Measurements from ENCODE around the gene NLRC3. TPM values are rescaled to one million over a fixed set of nuclear protein-coding genes. Genes with fewer than 3 reads are reported as not detected.
A peak's percentile ranks its signal among the peaks of the same experiment; 100 is the strongest.
"Not testable (repeated sequence)": the region's sequence is repeated elsewhere in the genome, so short reads cannot be mapped to it uniquely, and the experiment has no call there.

Gene NLRC3, protein sequence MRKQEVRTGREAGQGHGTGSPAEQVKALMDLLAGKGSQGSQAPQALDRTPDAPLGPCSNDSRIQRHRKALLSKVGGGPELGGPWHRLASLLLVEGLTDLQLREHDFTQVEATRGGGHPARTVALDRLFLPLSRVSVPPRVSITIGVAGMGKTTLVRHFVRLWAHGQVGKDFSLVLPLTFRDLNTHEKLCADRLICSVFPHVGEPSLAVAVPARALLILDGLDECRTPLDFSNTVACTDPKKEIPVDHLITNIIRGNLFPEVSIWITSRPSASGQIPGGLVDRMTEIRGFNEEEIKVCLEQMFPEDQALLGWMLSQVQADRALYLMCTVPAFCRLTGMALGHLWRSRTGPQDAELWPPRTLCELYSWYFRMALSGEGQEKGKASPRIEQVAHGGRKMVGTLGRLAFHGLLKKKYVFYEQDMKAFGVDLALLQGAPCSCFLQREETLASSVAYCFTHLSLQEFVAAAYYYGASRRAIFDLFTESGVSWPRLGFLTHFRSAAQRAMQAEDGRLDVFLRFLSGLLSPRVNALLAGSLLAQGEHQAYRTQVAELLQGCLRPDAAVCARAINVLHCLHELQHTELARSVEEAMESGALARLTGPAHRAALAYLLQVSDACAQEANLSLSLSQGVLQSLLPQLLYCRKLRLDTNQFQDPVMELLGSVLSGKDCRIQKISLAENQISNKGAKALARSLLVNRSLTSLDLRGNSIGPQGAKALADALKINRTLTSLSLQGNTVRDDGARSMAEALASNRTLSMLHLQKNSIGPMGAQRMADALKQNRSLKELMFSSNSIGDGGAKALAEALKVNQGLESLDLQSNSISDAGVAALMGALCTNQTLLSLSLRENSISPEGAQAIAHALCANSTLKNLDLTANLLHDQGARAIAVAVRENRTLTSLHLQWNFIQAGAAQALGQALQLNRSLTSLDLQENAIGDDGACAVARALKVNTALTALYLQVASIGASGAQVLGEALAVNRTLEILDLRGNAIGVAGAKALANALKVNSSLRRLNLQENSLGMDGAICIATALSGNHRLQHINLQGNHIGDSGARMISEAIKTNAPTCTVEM
- total RNA-seq (2014; rRNA removed; shearing (Covaris generic)) = 0.12 TPM in 1 of 2 replicates, not detected in the other

GRCh38 chr16:3577302-3577752 is at the start of gene NLRC3:
NLRC3 (minus strand) TSS chr16:3577403; CDS start chr16:3565036, 12,367 bp downstream.
- in situ Hi-C loops (cut with HindIII; ENCODE audit: low sequenced_read_pairs) = no loop called here
- no peak for DNase-seq (ENCODE audit: low spot score)

DNA sequence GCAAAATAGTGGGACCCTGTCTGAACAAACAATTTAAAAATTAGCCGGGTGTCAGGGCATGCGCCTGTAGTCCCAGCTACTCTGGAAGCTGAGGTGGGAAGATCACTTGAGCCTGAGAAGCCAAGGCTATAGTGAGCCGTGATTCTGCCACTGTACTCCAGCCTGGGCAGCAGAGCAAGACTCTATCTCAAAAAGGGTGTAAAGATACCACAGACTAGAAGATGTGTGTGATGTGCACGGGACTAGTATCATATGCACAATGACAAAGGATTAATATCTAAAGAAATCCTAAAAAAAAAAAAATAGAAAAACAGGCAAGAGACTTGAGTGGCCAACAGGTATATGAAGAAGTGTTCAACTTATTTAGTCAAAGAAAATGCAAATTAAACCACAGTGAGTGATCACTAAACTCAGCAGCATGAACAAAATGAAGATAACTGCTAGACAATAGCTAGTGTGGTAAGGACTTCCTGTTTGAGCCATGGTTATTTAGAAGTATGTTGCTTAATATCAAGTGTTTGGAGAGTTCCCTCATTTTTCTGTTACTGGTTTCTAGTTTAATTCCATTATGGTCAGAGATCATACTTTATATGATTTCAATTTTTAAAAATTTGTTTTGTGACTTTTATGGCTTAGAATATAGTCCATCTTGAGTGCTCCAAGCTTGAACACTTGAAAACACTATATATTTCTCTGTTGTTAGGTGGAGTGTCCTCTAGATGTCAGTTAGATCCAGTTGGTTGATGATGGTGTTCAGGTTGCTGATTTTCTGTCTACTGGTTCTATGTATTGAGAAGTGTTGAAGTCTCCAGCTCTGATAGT is 48.9 kb upstream of the NLRC3 start:
- in situ Hi-C loops (cut with HindIII; ENCODE audit: low sequenced_read_pairs) = no loop called here
- no peak for DNase-seq (ENCODE audit: low spot score)

- in situ Hi-C loops (cut with HindIII; ENCODE audit: low sequenced_read_pairs) = no loop called here
- no peak for DNase-seq (ENCODE audit: low spot score)
Measured at GRCh38 chr16:3625331-3625730, 48.1 kb upstream of the NLRC3 start.

DNA sequence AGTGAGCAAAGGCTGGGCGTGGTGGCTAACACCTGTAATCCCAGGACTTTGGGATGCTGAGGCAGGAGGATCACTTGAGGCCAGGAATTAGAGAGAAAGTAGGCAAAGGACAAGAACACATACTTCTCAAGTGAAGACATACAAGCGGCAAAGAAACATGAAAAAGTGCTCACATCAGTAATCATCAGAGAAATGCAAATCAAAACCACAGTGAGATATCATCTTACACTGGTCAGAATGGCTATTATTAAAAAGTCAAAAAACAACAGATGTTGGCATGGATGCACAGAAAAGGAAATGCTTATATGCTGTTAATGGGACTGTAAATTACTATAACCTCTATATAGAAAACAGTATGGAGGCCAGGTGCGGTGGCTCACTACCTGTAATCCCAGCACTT is 46.4 kb upstream of the NLRC3 start:
- in situ Hi-C loops (cut with HindIII; ENCODE audit: low sequenced_read_pairs) = no loop called here

DNA sequence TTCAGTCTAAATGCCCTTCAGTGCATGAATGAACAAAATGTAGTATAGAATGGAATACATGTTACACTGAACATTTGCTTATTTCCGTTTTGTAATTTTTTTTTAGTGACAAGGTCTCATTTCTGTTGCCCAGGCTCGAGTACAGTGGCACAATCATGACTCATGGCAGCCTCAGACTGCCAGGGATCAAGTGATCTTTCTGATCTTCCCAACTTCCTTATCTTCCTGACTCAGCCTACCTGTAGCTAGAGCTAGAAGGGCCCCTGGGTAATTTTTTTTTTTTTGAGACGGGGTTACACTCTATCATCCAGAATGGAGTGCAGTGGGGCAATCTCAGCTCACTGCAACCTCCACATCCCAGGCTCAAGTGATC is 41.6 kb upstream of the NLRC3 start:
- in situ Hi-C loops (cut with HindIII; ENCODE audit: low sequenced_read_pairs) = no loop called here
- no peak for DNase-seq (ENCODE audit: low spot score)

More for the DNA sequence above, 46.4 kb upstream of the NLRC3 start:
- no peak for DNase-seq (ENCODE audit: low spot score)

DNA sequence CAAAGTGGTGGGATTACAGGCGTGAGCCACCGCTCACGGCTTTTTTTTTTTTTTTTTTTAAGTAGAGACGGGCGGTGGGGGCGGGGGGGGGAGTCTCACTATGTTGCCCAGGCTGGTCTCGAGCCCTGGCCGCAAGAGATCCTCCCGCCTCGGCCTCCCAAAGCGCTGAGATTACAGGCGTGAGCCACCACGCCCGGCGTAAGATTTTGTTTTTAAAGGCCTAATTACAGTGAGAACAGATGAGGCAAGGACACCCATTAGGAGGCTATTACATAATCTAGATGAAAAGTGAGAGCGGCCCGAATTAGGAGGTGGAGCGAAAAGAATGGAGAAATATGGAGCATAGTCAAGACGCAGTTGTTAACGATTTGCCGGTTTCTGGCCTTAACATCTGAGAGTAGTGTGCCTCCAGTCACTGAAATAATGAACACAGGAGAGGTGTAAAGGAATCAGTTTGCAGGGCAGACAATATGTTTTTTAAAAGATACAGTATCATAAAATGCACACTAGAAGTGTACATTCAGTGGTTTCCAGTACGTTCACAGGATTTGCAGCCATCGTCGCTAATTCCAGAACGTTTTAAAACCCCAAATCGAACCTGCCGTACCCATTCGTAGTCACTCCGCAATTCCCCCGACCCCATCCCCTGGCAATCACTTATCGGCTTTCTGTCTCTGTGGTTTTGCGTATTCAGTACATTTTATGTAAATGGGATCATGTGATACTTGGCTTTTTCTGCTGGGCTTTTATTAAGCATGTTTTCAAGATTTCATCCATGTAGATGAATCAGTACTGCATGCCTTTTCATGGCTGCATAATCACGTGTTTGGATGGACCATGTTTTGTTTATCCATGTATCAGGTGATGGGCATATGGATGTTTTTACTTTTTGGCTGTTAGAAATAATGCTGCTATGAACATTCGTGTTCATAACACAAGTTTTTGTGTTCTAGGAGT is 35.6 kb upstream of the NLRC3 start:
- no peak for DNase-seq (ENCODE audit: low spot score)
- in situ Hi-C loops (cut with HindIII; ENCODE audit: low sequenced_read_pairs) = no loop called here

DNA sequence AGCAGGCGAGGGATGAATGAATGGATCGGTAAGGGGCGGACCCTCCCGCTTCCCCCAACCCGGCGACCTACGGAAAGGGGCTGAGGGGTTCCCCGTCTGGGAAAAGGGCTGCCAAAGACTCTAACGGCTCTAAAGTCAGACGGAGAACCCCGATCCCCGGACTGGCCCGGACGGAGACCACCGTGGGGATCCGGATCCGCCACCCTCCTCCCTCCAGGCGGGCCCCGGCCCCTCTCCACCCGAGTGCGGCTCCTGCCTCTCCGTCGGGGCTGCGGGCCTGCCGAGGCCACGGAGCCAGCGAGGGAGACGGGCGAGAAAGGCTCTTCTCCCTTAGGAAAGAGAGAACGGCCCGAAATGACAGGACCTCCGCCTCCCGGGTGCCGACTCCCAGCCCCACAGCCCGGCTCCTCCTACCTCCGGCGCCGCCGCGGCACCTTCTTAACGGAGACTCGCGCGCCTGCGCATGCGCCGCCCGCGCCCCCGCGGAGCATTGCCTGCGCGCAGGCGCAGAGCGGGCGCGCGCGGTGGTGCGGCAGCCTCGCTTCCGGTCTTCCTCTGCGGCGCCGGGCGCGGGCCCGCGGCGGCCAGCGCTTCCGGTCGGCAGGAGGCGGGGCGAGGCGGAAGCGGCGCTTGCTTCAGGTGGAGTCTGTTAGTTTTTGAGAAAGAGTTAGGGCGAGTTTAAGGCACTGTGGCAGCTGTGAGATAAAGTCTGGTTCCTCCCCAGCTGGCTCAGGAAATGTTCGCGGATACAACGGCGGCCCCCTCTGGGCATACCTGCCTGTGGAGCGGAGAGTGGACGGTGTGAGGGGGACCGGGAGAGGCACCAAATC is 34.2 kb upstream of the NLRC3 start, which contains the start of gene SLX4:
Gene SLX4, minus strand, starts transcription at position 461 of the 830 bp plus-strand sequence. CDS start 2,642 bp downstream, outside the sequence.
- peak; percentile 81 for DNase-seq (ENCODE audit: low spot score)
- in situ Hi-C loops (cut with HindIII; ENCODE audit: low sequenced_read_pairs) = no loop called here

DNA sequence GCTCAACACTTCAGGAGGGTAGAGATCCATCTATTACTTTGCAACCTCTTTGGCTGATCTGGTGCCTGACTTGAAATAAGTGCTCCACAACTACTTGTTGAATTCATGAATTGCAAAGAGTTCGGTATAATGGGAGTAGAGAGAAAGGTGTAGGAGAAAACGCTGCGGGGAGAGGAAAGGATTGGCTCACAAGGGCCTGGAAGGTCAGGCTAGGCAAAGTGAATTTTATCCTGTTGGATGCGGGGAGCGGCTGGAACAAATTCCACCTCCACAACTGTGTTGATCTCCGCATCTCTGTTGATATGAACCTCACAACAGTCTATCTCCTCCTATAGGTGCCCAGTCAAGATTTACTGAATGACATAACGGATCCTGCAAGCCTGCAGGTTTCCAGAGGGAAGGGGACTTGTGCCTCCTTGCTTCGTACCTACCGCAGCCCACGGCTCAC is 33.5 kb upstream of the NLRC3 start:
- in situ Hi-C loops (cut with HindIII; ENCODE audit: low sequenced_read_pairs) = no loop called here

GRCh38 chr16:3609895-3610697 is 32.9 kb upstream of the NLRC3 start:
- in situ Hi-C loops (cut with HindIII; ENCODE audit: low sequenced_read_pairs) = no loop called here
- no peak for DNase-seq (ENCODE audit: low spot score)

More for the DNA sequence above, 33.5 kb upstream of the NLRC3 start:
- DNase-seq (ENCODE audit: low spot score) = peak; percentile 47

GRCh38 chr16:3608976-3609375 is 31.8 kb upstream of the NLRC3 start:
- in situ Hi-C loops (cut with HindIII; ENCODE audit: low sequenced_read_pairs); DNase-seq (ENCODE audit: low spot score): not testable (repeated sequence)

- no peak for DNase-seq (ENCODE audit: low spot score)
- in situ Hi-C loops (cut with HindIII; ENCODE audit: low sequenced_read_pairs) = no loop called here
Measured at GRCh38 chr16:3608069-3608468, 30.9 kb upstream of the NLRC3 start.

GRCh38 chr16:3607634-3608033 is 30.4 kb upstream of the NLRC3 start:
- no peak for DNase-seq (ENCODE audit: low spot score)
- in situ Hi-C loops (cut with HindIII; ENCODE audit: low sequenced_read_pairs) = no loop called here

- DNase-seq (ENCODE audit: low spot score) = no peak
- in situ Hi-C loops (cut with HindIII; ENCODE audit: low sequenced_read_pairs) = no loop called here
Measured at GRCh38 chr16:3607161-3607560, 30.0 kb upstream of the NLRC3 start.

GRCh38 chr16:3606441-3606840 is 29.2 kb upstream of the NLRC3 start:
- in situ Hi-C loops (cut with HindIII; ENCODE audit: low sequenced_read_pairs) = no loop called here
- DNase-seq (ENCODE audit: low spot score) = peak; percentile 94

DNA sequence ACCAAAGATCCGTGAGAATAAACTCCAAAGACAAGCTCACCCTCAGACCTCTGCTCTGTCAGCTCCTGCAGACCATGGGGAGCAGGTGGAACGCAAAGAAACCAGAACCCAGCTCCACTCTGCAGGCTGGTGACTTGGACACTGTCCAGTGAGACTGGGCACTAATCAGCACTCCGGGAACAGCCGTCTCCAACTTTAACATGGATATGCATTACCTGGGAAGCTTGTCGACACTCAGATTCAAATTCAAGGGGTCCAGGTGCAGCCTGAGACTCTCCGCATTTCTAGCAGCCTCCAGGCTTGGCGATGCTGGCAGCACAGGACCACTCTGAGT is 25.1 kb upstream of the NLRC3 start:
- in situ Hi-C loops (cut with HindIII; ENCODE audit: low sequenced_read_pairs) = no loop called here
- DNase-seq (ENCODE audit: low spot score) = peak; percentile 82

DNA sequence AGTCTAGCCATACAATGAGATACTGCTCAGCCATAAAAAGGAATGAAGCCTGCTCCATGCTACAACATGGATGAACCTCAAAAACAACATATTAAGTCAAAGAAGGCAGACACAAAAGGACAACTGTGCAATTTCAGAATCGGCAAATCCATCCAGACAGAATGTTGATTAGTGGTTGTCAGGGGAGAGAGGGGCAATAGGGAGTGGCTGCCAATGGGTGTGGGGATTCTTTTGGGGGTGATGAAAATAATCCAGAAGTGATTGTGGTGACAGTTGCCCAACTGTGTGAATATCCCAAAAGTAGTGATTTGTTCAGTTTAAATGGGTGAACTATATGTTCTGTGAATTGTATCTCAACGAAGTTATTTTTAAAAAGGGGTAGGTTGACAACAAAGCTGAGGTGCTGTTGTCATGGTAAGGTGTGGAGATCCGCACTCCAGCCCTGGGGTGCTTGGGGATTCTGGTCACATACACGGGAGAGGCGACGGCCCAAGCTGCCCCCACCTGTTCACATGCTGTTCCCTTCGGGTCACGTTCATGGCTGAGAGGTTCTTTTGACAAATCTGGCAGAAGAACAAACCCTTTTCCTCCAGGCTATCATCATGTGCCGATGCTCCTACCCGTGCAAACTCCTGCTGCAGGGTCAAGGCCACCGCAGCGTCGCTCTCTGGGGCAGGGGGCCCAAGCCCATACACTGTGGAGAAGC is 24.6 kb upstream of the NLRC3 start:
- peak; percentile 58 for DNase-seq (ENCODE audit: low spot score)
- in situ Hi-C loops (cut with HindIII; ENCODE audit: low sequenced_read_pairs) = no loop called here
